GM06990 (cell line): Measurements from ENCODE around the gene SIAH1.

ENCODE experiments used
- DNase-seq: peaks from one replicate; pipeline ENCODE4 v3.0.0-alpha.2; 2011; ENCODE audit not compliant: insufficient read length; ENCODE audit errors: extremely low read depth
- H3K27me3 ChIP-seq: replicated peaks from 2 replicates; pipeline ENCODE4 v1.6.0; 2011; ENCODE audit warnings: low read length; ENCODE audit not compliant: control insufficient read depth, insufficient read depth
- H3K36me3 ChIP-seq: 2 replicates; pipeline ENCODE4 v1.5.1; 2011; ENCODE audit warnings: low read length; ENCODE audit not compliant: control insufficient read depth, insufficient read depth
- H3K4me3 ChIP-seq: replicated peaks from 2 replicates; pipeline ENCODE4 v1.5.1; 2011; ENCODE audit warnings: low read depth, mild to moderate bottlenecking, control low read depth, low read length
- CTCF ChIP-seq: IDR thresholded peaks from 2 replicates; pipeline ENCODE4 v1.5.1; 2011; ENCODE audit warnings: low read length, control low read depth, mild to moderate bottlenecking, inconsistent platforms; ENCODE audit not compliant: insufficient read depth, poor library complexity, severe bottlenecking

The SIAH1 gene

GRCh38 chr16:48384520-48385252, 527 bp downstream of the SIAH1 start:
- no peaks in the 10 kb centered on the region for H3K36me3 ChIP-seq
- TF ChIP-seq CTCF: no peak
- DNase-seq: peak; percentile 52
- H3K27me3 ChIP-seq: no peaks in the 10 kb centered on the region
- H3K4me3 ChIP-seq: peak overlapping the region; percentile 62

GRCh38 chr16:48383877-48384519, 1.2 kb downstream of the SIAH1 start:
- no peaks in the 10 kb centered on the region for H3K36me3 ChIP-seq
- TF ChIP-seq CTCF: no peak
- H3K4me3 ChIP-seq: peak overlapping the region; percentile 62
- DNase-seq: peak; percentile 18
- H3K27me3 ChIP-seq: no peaks in the 10 kb centered on the region

- H3K36me3 ChIP-seq: no peaks in the 10 kb centered on the region
- no peaks in the 10 kb centered on the region for H3K27me3 ChIP-seq
- DNase-seq: no peak
- TF ChIP-seq CTCF: no peak
- peak overlapping the region; percentile 62 for H3K4me3 ChIP-seq
Observed at GRCh38 chr16:48383009-48383876, 2.0 kb downstream of the SIAH1 start.

- TF ChIP-seq CTCF: no peak
- H3K4me3 ChIP-seq: no peak overlapping the region
- no peaks in the 10 kb centered on the region for H3K27me3 ChIP-seq
- no peaks in the 10 kb centered on the region for H3K36me3 ChIP-seq
- DNase-seq: no peak
Observed at GRCh38 chr16:48382131-48382530, 3.1 kb downstream of the SIAH1 start.

- no peak for DNase-seq
- no peak for TF ChIP-seq CTCF
Observed at GRCh38 chr16:48381201-48381600, 4.0 kb downstream of the SIAH1 start.

More at GRCh38 chr16:48381201-48381600, 4.0 kb downstream of the SIAH1 start:
- no peak overlapping the region for H3K4me3 ChIP-seq
- H3K27me3 ChIP-seq: no peaks in the 10 kb centered on the region
- no peaks in the 10 kb centered on the region for H3K36me3 ChIP-seq
